IMR-90 (cell line): ENCODE measurements around the gene UGT2B28. TPM values are rescaled to one million over a fixed set of nuclear protein-coding genes. Genes with fewer than 3 reads are reported as not detected.
A peak's percentile ranks its signal among the peaks of the same experiment; 100 is the strongest.

Experiments used
- ATAC-seq: fragments of 200-7000 bp; cut with Tn5 transposase; 2 replicates; pipeline ENCODE4 v1.9.1; 2020; ENCODE audit warnings: low read depth, mild to moderate bottlenecking, moderate library complexity
- BruUV-seq: library from RNA; stranded (reverse); fragments of 400-500 nt; replicated peaks from 2 replicates; lab custom pipeline; 2021; lab: Mats Ljungman, UMichigan
- CTCF ChIA-PET: fragments of 300-600 bp; formaldehyde crosslinking; extraction: SDS; loops from one replicate; lab custom pipeline; 2021; ENCODE audit warnings: antibody characterized with exemption; lab: Yijun Ruan, JAX
- POLR2A ChIA-PET: fragments of 300-600 bp; sonication (Branson Sonifier 250); formaldehyde crosslinking; loops from one replicate; lab custom pipeline; 2022; ENCODE audit warnings: antibody characterized with exemption; ENCODE audit not compliant: unreplicated experiment; lab: Charles Lee
- DNase-seq: peaks from one replicate; pipeline ENCODE4 v3.0.0; 2013
- H2AFZ ChIP-seq: replicated peaks from 2 replicates; pipeline ENCODE3; 2013; ENCODE audit warnings: low read length, mild to moderate bottlenecking; ENCODE audit not compliant: poor library complexity
- H2AK5ac ChIP-seq: 2 replicates; pipeline ENCODE4 v1.6.1; 2013; ENCODE audit warnings: low read depth, low read length, inconsistent platforms
- H2AK9ac ChIP-seq: replicated peaks from 2 replicates; pipeline ENCODE3; 2013; ENCODE audit warnings: mild to moderate bottlenecking, low read depth, low read length, moderate library complexity; ENCODE audit not compliant: poor library complexity
- H2BK120ac ChIP-seq: 2 replicates; pipeline ENCODE4 v1.6.1; 2013; ENCODE audit warnings: low read depth, low read length, inconsistent platforms
- H2BK15ac ChIP-seq: 3 replicates; pipeline ENCODE4 v1.6.1; 2013; ENCODE audit warnings: low read depth, low read length, inconsistent platforms
- H2BK20ac ChIP-seq: 2 replicates; pipeline ENCODE4 v1.6.1; 2013; ENCODE audit warnings: low read depth, mild to moderate bottlenecking, inconsistent platforms, low read length, moderate library complexity
- H2BK5ac ChIP-seq: 2 replicates; pipeline ENCODE4 v1.6.1; 2013; ENCODE audit warnings: mild to moderate bottlenecking, low read depth, low read length, inconsistent platforms; ENCODE audit not compliant: poor library complexity, severe bottlenecking
- H3K14ac ChIP-seq: replicated peaks from 2 replicates; pipeline ENCODE4 v1.6.1; 2013; ENCODE audit warnings: low read depth, low read length, inconsistent platforms
- H3K18ac ChIP-seq: 2 replicates; pipeline ENCODE4 v1.6.1; 2013; ENCODE audit warnings: low read depth, low read length, control low read depth
- H3K23ac ChIP-seq: 2 replicates; pipeline ENCODE4 v1.6.1; 2013; ENCODE audit warnings: low read depth, low read length, inconsistent platforms
- H3K27ac ChIP-seq: 2 replicates; pipeline ENCODE4 v1.5.1; 2013; ENCODE audit warnings: mild to moderate bottlenecking, control low read depth, low read length; ENCODE audit not compliant: insufficient read depth
- H3K27me3 ChIP-seq: 2 replicates; pipeline ENCODE4 v1.6.1; 2013; ENCODE audit warnings: low read length; ENCODE audit not compliant: control insufficient read depth, insufficient read depth
- H3K36me3 ChIP-seq: 2 replicates; pipeline ENCODE4 v1.6.1; 2013; ENCODE audit warnings: low read length, mixed read lengths; ENCODE audit not compliant: control insufficient read depth, insufficient read depth
- H3K4ac ChIP-seq: 2 replicates; pipeline ENCODE4 v1.6.1; 2013; ENCODE audit warnings: low read depth, low read length, inconsistent platforms
- H3K4me1 ChIP-seq: 2 replicates; pipeline ENCODE4 v1.6.1; 2013; ENCODE audit warnings: low read length, mixed read lengths; ENCODE audit not compliant: control insufficient read depth, insufficient read depth
- H3K4me2 ChIP-seq: 2 replicates; pipeline ENCODE4 v1.6.1; 2013; ENCODE audit warnings: low read depth, mild to moderate bottlenecking, control low read depth, low read length, moderate library complexity
- H3K4me3 ChIP-seq: 2 replicates; pipeline ENCODE4 v1.5.1; 2013; ENCODE audit warnings: low read depth, mild to moderate bottlenecking, control low read depth, low read length, moderate library complexity; ENCODE audit not compliant: insufficient read depth
- H3K56ac ChIP-seq: 2 replicates; pipeline ENCODE4 v1.6.1; 2013; ENCODE audit warnings: low read length, inconsistent platforms; ENCODE audit not compliant: insufficient read depth; ENCODE audit errors: extremely low read depth
- H3K79me1 ChIP-seq, 2 experiments: 2 replicates each; pipeline ENCODE4 v1.6.1; 2013; ENCODE audit warnings: low read length in 2 of 2, inconsistent platforms in 1 of 2, low read depth in 1 of 2
- H3K9ac ChIP-seq: 2 replicates; pipeline ENCODE4 v1.6.1; 2013; ENCODE audit warnings: low read depth, low read length, control low read depth
- H3K9me1 ChIP-seq: 2 replicates; pipeline ENCODE4 v1.6.1; 2013; ENCODE audit warnings: low read length, inconsistent platforms; ENCODE audit not compliant: insufficient read depth
- H3K9me3 ChIP-seq: 2 replicates; pipeline ENCODE4 v1.6.1; 2013; ENCODE audit warnings: low read length; ENCODE audit not compliant: control insufficient read depth, insufficient read depth
- H4K20me1 ChIP-seq: 2 replicates; pipeline ENCODE4 v1.6.1; 2013; ENCODE audit warnings: low read length, inconsistent platforms; ENCODE audit not compliant: insufficient read depth
- H4K5ac ChIP-seq: 2 replicates; pipeline ENCODE4 v1.6.1; 2013; ENCODE audit warnings: mild to moderate bottlenecking, low read depth, low read length, control low read depth
- H4K8ac ChIP-seq, 2 experiments: 2 replicates each; pipeline ENCODE4 v1.6.1; 2013; ENCODE audit warnings: low read depth in 2 of 2, low read length in 2 of 2, control low read depth in 1 of 2, inconsistent platforms in 1 of 2
- H4K91ac ChIP-seq: 2 replicates; pipeline ENCODE4 v1.6.1; 2013; ENCODE audit warnings: low read depth, low read length, inconsistent platforms; ENCODE audit not compliant: insufficient read depth
- BHLHE40 ChIP-seq: fragments of 150-350 bp; IDR thresholded peaks from 2 replicates; pipeline ENCODE4 v1.6.1; 2016; ENCODE audit warnings: mild to moderate bottlenecking, low read depth, low read length
- CEBPB ChIP-seq: IDR thresholded peaks from 2 replicates; pipeline ENCODE4 v1.6.1; 2012; ENCODE audit warnings: low read depth, low read length, improper control_type of control experiment
- CHD1 ChIP-seq: IDR thresholded peaks from 2 replicates; pipeline ENCODE4 v1.6.1; 2012; ENCODE audit warnings: low read depth, low read length, improper control_type of control experiment
- CTCF ChIP-seq: conservative IDR thresholded peaks from 2 replicates; pipeline ENCODE4 v1.5.1; 2012; ENCODE audit warnings: mild to moderate bottlenecking, low read depth, low read length, improper control_type of control experiment
- FOS ChIP-seq: fragments of 150-350 bp; IDR thresholded peaks from 2 replicates; pipeline ENCODE4 v1.6.1; 2016; ENCODE audit warnings: low read depth, low read length
- MAFK ChIP-seq: IDR thresholded peaks from 2 replicates; pipeline ENCODE4 v1.6.1; 2012; ENCODE audit warnings: low read depth, low read length, improper control_type of control experiment
- MAZ ChIP-seq: IDR thresholded peaks from 2 replicates; pipeline ENCODE4 v1.6.1; 2012; ENCODE audit warnings: low read depth, mild to moderate bottlenecking, low read length, improper control_type of control experiment, moderate library complexity, borderline replicate concordance
- MXI1 ChIP-seq: IDR thresholded peaks from 2 replicates; pipeline ENCODE4 v1.6.1; 2012; ENCODE audit warnings: low read depth, mild to moderate bottlenecking, low read length, moderate library complexity, borderline replicate concordance
- NFE2L2 ChIP-seq: fragments of 150-350 bp; IDR thresholded peaks from 2 replicates; pipeline ENCODE4 v1.6.1; 2016; ENCODE audit warnings: low read depth, mild to moderate bottlenecking, low read length
- POLR2A ChIP-seq: IDR thresholded peaks from 2 replicates; pipeline ENCODE4 v1.6.1; 2012; ENCODE audit warnings: mild to moderate bottlenecking, low read depth, low read length
- RAD21 ChIP-seq: IDR thresholded peaks from 2 replicates; pipeline ENCODE4 v1.6.1; 2012; ENCODE audit warnings: low read length, improper control_type of control experiment
- RCOR1 ChIP-seq: IDR thresholded peaks from 2 replicates; pipeline ENCODE4 v1.6.1; 2012; ENCODE audit warnings: mild to moderate bottlenecking, low read length, improper control_type of control experiment; ENCODE audit not compliant: insufficient replicate concordance
- RFX5 ChIP-seq: IDR thresholded peaks from 2 replicates; pipeline ENCODE4 v1.8.0; 2012; ENCODE audit warnings: low read depth, mild to moderate bottlenecking, low read length, moderate library complexity
- SMC3 ChIP-seq: fragments of 150-350 bp; IDR thresholded peaks from 2 replicates; pipeline ENCODE4 v1.6.1; 2016; ENCODE audit warnings: low read depth, mild to moderate bottlenecking, antibody characterized with exemption, low read length, moderate library complexity
- USF2 ChIP-seq: fragments of 150-350 bp; IDR thresholded peaks from 2 replicates; pipeline ENCODE4 v1.6.1; 2017; ENCODE audit warnings: mild to moderate bottlenecking, antibody characterized with exemption, low read length, low read depth
- WGBS, 2 experiments: methylation state at CpG; one replicate each; pipeline versions ENCODE4 v1.1.5 to v1.1.7; 2013; ENCODE audit warnings: missing lambda C conversion rate in 2 of 2; ENCODE audit not compliant: insufficient read length in 1 of 2; ENCODE audit errors: extremely low coverage in 2 of 2; 5-methylcytosine and 5-hydroxymethylcytosine counted together
- dilution Hi-C: fragments of 300-500 bp; cut with HindIII; formaldehyde crosslinking; loops from one replicate; pipeline ENCODE4 v1.14.3; 2018; ENCODE audit warnings: low sequenced_read_pairs; ENCODE audit not compliant: unreplicated experiment
- in situ Hi-C: fragments of 300-500 bp; cut with MboI; formaldehyde crosslinking; loops from 3 replicates; pipeline ENCODE4 v1.14.3; 2019; ENCODE audit warnings: low sequenced_read_pairs, inconsistent platforms, mixed read lengths
- intact Hi-C: fragments of 100-400 bp; cut with micrococcal nuclease; formaldehyde crosslinking; loops from 2 replicates; pipeline ENCODE4 v1.10.0; 2022
- polyA plus RNA-seq, 3 experiments: library from polyadenylated mRNA; depleted of rRNA; stranded (reverse); fragments of >200 nt; gene quantifications; 2 replicates each; pipeline ENCODE4 v1.2.3, GENCODE V29; 2012; ENCODE audit warnings: low replicate concordance in 1 of 3
- total RNA-seq: library from RNA; depleted of rRNA; stranded (reverse); fragments of >200 nt; gene quantifications from 2 replicates; pipeline ENCODE4 v1.2.3, GENCODE V29; 2012
- TF ChIP-seq, protein P1 (sequence below): fragments of 150-350 bp; IDR thresholded peaks from 2 replicates; pipeline ENCODE4 v1.6.1; 2016; ENCODE audit warnings: low read depth, mild to moderate bottlenecking, low read length, moderate library complexity, borderline replicate concordance

Gene UGT2B28
- total and polyA plus RNA-seq, 2 of the 4 experiments (the other 2 are of a cell fraction), result not detected

DNA sequence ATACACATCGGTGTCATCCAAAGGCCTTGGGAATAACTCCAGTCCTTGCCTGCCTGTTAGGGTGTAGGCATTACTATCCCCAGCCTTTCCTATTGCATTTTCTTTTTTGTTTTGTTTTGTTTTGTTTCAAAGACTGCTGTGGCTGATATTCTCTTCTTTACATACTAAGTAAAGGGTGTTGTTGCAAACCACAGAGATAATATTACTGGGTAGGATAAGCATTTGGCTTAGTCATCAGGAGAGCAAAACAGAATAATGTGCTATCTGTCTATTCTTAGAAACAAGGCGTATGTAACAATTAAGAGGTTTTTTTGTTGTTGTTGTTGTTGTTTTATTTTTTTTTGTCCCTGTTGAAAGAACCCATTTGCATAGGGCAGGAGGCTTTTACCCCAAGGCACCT is 41.8 kb downstream of the UGT2B28 start:
- H2BK20ac ChIP-seq, result no peak overlapping the region
- no peak overlapping the region for H3K56ac ChIP-seq
- no peaks in the 10 kb centered on the region for H3K27me3 ChIP-seq
- H3K79me1 ChIP-seq, result no peaks in the 10 kb centered on the region
- H4K20me1 ChIP-seq, result no peaks in the 10 kb centered on the region
- no peaks in the 10 kb centered on the region for H3K9me3 ChIP-seq
- ChIA-PET POLR2A (no interaction called here), CTCF (no interaction called here)
- no peak overlapping the region for H3K4me2 ChIP-seq
- H3K23ac ChIP-seq, result no peak overlapping the region
- no peak overlapping the region for H3K27ac ChIP-seq
- no peak overlapping the region for H3K9ac ChIP-seq
- H3K36me3 ChIP-seq, result no peaks in the 10 kb centered on the region
- no peak overlapping the region for H2AFZ ChIP-seq
- H4K91ac ChIP-seq, result no peak overlapping the region
- H4K8ac ChIP-seq, result no peak overlapping the region
- H2BK15ac ChIP-seq, result no peak overlapping the region
- in situ Hi-C loops, result no loop called here
- H2BK120ac ChIP-seq, result no peak overlapping the region
- H2AK5ac ChIP-seq, result no peak overlapping the region
- H3K9me1 ChIP-seq, result no peaks in the 10 kb centered on the region
- no peaks in the 10 kb centered on the region for H3K4me1 ChIP-seq
- no CpG with 5 or more reads among the region's 2 CpGs for WGBS, 2 experiments
- no peak overlapping the region for H3K14ac ChIP-seq
- TF ChIP-seq FOS, result no peak
- TF ChIP-seq RAD21, result no peak
- no peak for TF ChIP-seq USF2
- no peak for TF ChIP-seq SMC3
- no peak for TF ChIP-seq CHD1
- TF ChIP-seq RFX5, result no peak
- TF ChIP-seq RCOR1, result no peak
- TF ChIP-seq CEBPB, result no peak
- no peak for TF ChIP-seq MAFK
- TF ChIP-seq MAZ, result no peak
- no peak for TF ChIP-seq NFE2L2
- no peak for TF ChIP-seq MXI1
- TF ChIP-seq CTCF, result no peak
- no peak for TF ChIP-seq POLR2A
- no peak for TF ChIP-seq BHLHE40
- TF ChIP-seq, protein P1, sequence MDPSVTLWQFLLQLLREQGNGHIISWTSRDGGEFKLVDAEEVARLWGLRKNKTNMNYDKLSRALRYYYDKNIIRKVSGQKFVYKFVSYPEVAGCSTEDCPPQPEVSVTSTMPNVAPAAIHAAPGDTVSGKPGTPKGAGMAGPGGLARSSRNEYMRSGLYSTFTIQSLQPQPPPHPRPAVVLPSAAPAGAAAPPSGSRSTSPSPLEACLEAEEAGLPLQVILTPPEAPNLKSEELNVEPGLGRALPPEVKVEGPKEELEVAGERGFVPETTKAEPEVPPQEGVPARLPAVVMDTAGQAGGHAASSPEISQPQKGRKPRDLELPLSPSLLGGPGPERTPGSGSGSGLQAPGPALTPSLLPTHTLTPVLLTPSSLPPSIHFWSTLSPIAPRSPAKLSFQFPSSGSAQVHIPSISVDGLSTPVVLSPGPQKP, result no peak
- H3K4me3 ChIP-seq, result no peak overlapping the region
- H3K4ac ChIP-seq, result no peak overlapping the region
- H2AK9ac ChIP-seq, result no peak overlapping the region
- H4K5ac ChIP-seq, result no peak overlapping the region
- no peak overlapping the region for H3K18ac ChIP-seq
- peak; percentile 0 for DNase-seq
- ATAC-seq, result no peak
- dilution Hi-C loops, result no loop called here
- no peak overlapping the region for H2BK5ac ChIP-seq
- no TSS peak for BruUV-seq
- intact Hi-C loops, result no loop called here
